Thyroid gland (tissue), 4 donors: ENCODE data around the gene ASCC3.
"Not testable (repeated sequence)": the region's sequence is repeated elsewhere in the genome, so short reads cannot be mapped to it uniquely, and the experiment has no call there.

ENCODE experiments used
- CTCF ChIP-seq, 6 experiments: fragments of 200-600 bp in 3 of 6; fragments of 450-650 bp in 3 of 6; sonication (generic) in 3 of 6; IDR thresholded peaks; one replicate each; pipeline ENCODE4 v1.5.1; 2016 to 2019; ENCODE audit warnings: antibody characterized with exemption in 6 of 6, mild to moderate bottlenecking in 2 of 6, inconsistent platforms in 1 of 6, moderate library complexity in 1 of 6
- POLR2A ChIP-seq, 2 donors: fragments of 450-650 bp; IDR thresholded peaks; one replicate each; pipeline ENCODE4 v1.6.1; 2017; ENCODE audit warnings: antibody characterized with exemption in 2 of 2, mild to moderate bottlenecking in 2 of 2, moderate library complexity in 1 of 2

- not testable (repeated sequence) for TF ChIP-seq POLR2A, CTCF (IDR thresholded peaks at IDR 0.05)
These were observed 9.5 kb upstream of the ASCC3 start for GRCh38 chr6:100890646-100891045.
